Endometrial microvascular endothelial cells (primary cell): ENCODE data around the gene EVC2. TPM values are rescaled to one million over a fixed set of nuclear protein-coding genes. Genes with fewer than 3 reads are reported as not detected.

Source experiments
- in situ Hi-C: cut with HindIII; loops from 2 replicates; pipeline ENCODE4 v1.10.0; 2017; ENCODE audit warnings: low sequenced_read_pairs, low pct_unique_long_range_greater_than_20kb; ENCODE audit errors: inconsistent ontology term
- total RNA-seq: library from RNA; depleted of rRNA; stranded (reverse); fragments of >200 nt; gene quantifications from one replicate; pipeline ENCODE4 v1.2.3, GENCODE V29; 2015; ENCODE audit errors: inconsistent ontology term

Gene EVC2
- total RNA-seq, 1 donor from 2014 or later: 4.0 TPM

GRCh38 chr4:5639556-5639955 lies 68.8 kb downstream of the EVC2 start:
- in situ Hi-C loops: no loop called here

- in situ Hi-C loops: no loop called here
These were observed 69.4 kb downstream of the EVC2 start for GRCh38 chr4:5638976-5639375.

GRCh38 chr4:5638316-5638715 lies 70.0 kb downstream of the EVC2 start:
- in situ Hi-C loops: no loop called here

- in situ Hi-C loops: no loop called here
These were observed 71.3 kb downstream of the EVC2 start for GRCh38 chr4:5636766-5637670.

- in situ Hi-C loops: no loop called here
These were observed 72.5 kb downstream of the EVC2 start for GRCh38 chr4:5635826-5636195.

GRCh38 chr4:5632571-5632970 lies 75.8 kb downstream of the EVC2 start:
- in situ Hi-C loops: no loop called here

GRCh38 chr4:5632066-5632440 lies 76.3 kb downstream of the EVC2 start:
- in situ Hi-C loops: no loop called here

- in situ Hi-C loops: no loop called here
These were observed 76.8 kb downstream of the EVC2 start for GRCh38 chr4:5631352-5632065.

- in situ Hi-C loops: no loop called here
These were observed 77.6 kb downstream of the EVC2 start for GRCh38 chr4:5630762-5631161.

- in situ Hi-C loops: no loop called here
These were observed 78.8 kb downstream of the EVC2 start for GRCh38 chr4:5629542-5629941.

GRCh38 chr4:5626913-5627312 lies 81.4 kb downstream of the EVC2 start:
- in situ Hi-C loops: no loop called here

GRCh38 chr4:5622596-5622995 lies 85.8 kb downstream of the EVC2 start:
- in situ Hi-C loops: no loop called here

- in situ Hi-C loops: no loop called here
These were observed 88.3 kb downstream of the EVC2 start for GRCh38 chr4:5619913-5620625.

GRCh38 chr4:5618051-5618960 lies 90.1 kb downstream of the EVC2 start:
- in situ Hi-C loops: no loop called here

GRCh38 chr4:5616331-5616950 lies 91.9 kb downstream of the EVC2 start:
- in situ Hi-C loops: no loop called here

GRCh38 chr4:5615496-5616075 lies 92.8 kb downstream of the EVC2 start:
- in situ Hi-C loops: no loop called here

GRCh38 chr4:5611750-5612149 lies 96.6 kb downstream of the EVC2 start:
- in situ Hi-C loops: no loop called here
